NCI-H187 (cell line): Measurements from ENCODE around the gene ZACN.
"Not testable (repeated sequence)": the region's sequence is repeated elsewhere in the genome, so short reads cannot be mapped to it uniquely, and the experiment has no call there.

ENCODE experiments used
- DNase-seq, 2 experiments: peaks; one replicate each; lab custom pipeline; 2025; lab: John Stamatoyannopoulos, UW

Gene ZACN

GRCh38 chr17:76054112-76054476, 24.9 kb upstream of the ZACN start:
- no peak for DNase-seq

GRCh38 chr17:76056882-76057281, 22.1 kb upstream of the ZACN start:
- no peak for DNase-seq

GRCh38 chr17:76058264-76058663, 20.7 kb upstream of the ZACN start:
- DNase-seq = not testable (repeated sequence)

- no peak for DNase-seq
These were observed 15.0 kb upstream of the ZACN start for GRCh38 chr17:76063875-76064546.

- no peak for DNase-seq
These were observed 13.2 kb upstream of the ZACN start for GRCh38 chr17:76065775-76066174.

GRCh38 chr17:76071531-76072147, 7.3 kb upstream of the ZACN start:
- no peak for DNase-seq

- peak; percentile 63 to 77 for DNase-seq
These were observed 6.7 kb upstream of the ZACN start, which contains the start of gene SRP68 for GRCh38 chr17:76072148-76072858. SRP68 (minus strand) TSS chr17:76072517; CDS start chr17:76072491, 26 bp downstream.

- no peak for DNase-seq
These were observed 4.3 kb upstream of the ZACN start, which contains the start of gene GALR2 for GRCh38 chr17:76074390-76075363. GALR2 (plus strand) TSS chr17:76074781; CDS start chr17:76074884, 103 bp downstream.

- DNase-seq = peak in 1 of 2 experiments; percentile 39
These were observed 3.4 kb upstream of the ZACN start for GRCh38 chr17:76075364-76076145.

- no peak for DNase-seq
These were observed 2.7 kb upstream of the ZACN start for GRCh38 chr17:76076146-76076764.

- DNase-seq = no peak
These were observed 2.0 kb upstream of the ZACN start for GRCh38 chr17:76076765-76077583.

- peak; percentile 41 to 42 for DNase-seq
These were observed 1.3 kb upstream of the ZACN start for GRCh38 chr17:76077584-76078110.

GRCh38 chr17:76078370-76078769, 612 bp upstream of the ZACN start:
- DNase-seq = not testable (repeated sequence)

GRCh38 chr17:76079535-76079955, 563 bp downstream of the ZACN start:
- DNase-seq = no peak

GRCh38 chr17:76079956-76080767, 1.2 kb downstream of the ZACN start:
- DNase-seq = no peak

- DNase-seq = no peak
These were observed 1.8 kb downstream of the ZACN start for GRCh38 chr17:76080768-76081287.

GRCh38 chr17:76081295-76082210, 2.6 kb downstream of the ZACN start:
- DNase-seq = no peak
